ENCODE results near the gene WHAMM. TPM values are rescaled to one million over a fixed set of nuclear protein-coding genes. Genes with fewer than 3 reads are reported as not detected.

The WHAMM gene
- total and polyA plus RNA-seq, 4 donors = 4.2 to 10.4 (median 6.6) TPM

DNA sequence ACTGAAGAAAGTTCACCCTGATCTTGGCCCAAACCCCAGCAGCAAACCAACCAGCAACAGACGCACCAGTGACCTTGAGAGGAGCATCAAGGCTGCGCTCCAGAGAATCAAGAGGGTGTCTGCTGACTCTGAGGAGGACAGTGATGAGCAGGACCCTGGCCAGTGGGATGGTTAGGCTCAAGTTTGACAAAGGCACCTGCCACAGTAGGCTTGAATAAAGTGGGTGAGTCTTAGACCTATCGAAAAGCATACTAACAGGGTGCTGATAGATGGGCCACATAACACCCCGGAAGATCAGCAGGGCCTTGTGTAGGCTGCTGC, 23.9 kb downstream of the WHAMM start:
- Histone ChIP-seq H3K27ac (ENCODE audit: low read depth in 1 of 2, low read length in 1 of 2) (no peak overlapping the region), H3K9ac (ENCODE audit: insufficient read depth in 1 of 2, low read length in 2 of 2) (no peak overlapping the region), H3K4me1 (ENCODE audit: control insufficient read depth in 5 of 5, insufficient read depth in 5 of 5, low read length in 5 of 5) (peaks cover 0 to 15% (median 6%) of the 10 kb centered on the region in 5 donors), H3K9me3 (ENCODE audit: control insufficient read depth in 4 of 4, insufficient read depth in 3 of 4, low read length in 3 of 4) (peaks cover 0 to 3% (median 0%) of the 10 kb centered on the region in 4 donors), H3K36me3 (ENCODE audit: control insufficient read depth in 4 of 4, insufficient read depth in 4 of 4, low read length in 4 of 4) (peaks cover 39 to 54% (median 45%) of the 10 kb centered on the region in 4 donors), H3K4me3 (no peak overlapping the region), H3K27me3 (ENCODE audit: control insufficient read depth in 3 of 3, insufficient read depth in 3 of 3, low read length in 2 of 3) (no peaks in the 10 kb centered on the region)
- ATAC-seq (ENCODE audit: insufficient read depth, low FRiP score) (no peak), DNase-seq (no peak)
- TF ChIP-seq, protein P1, sequence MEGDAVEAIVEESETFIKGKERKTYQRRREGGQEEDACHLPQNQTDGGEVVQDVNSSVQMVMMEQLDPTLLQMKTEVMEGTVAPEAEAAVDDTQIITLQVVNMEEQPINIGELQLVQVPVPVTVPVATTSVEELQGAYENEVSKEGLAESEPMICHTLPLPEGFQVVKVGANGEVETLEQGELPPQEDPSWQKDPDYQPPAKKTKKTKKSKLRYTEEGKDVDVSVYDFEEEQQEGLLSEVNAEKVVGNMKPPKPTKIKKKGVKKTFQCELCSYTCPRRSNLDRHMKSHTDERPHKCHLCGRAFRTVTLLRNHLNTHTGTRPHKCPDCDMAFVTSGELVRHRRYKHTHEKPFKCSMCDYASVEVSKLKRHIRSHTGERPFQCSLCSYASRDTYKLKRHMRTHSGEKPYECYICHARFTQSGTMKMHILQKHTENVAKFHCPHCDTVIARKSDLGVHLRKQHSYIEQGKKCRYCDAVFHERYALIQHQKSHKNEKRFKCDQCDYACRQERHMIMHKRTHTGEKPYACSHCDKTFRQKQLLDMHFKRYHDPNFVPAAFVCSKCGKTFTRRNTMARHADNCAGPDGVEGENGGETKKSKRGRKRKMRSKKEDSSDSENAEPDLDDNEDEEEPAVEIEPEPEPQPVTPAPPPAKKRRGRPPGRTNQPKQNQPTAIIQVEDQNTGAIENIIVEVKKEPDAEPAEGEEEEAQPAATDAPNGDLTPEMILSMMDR (IDR thresholded peaks at IDR 0.05; ENCODE audit: control extremely low read depth, extremely low read depth) = no peak
- 88 to 91% methylated on average over 4 of the region's 4 CpGs for WGBS, 2 donors

DNA sequence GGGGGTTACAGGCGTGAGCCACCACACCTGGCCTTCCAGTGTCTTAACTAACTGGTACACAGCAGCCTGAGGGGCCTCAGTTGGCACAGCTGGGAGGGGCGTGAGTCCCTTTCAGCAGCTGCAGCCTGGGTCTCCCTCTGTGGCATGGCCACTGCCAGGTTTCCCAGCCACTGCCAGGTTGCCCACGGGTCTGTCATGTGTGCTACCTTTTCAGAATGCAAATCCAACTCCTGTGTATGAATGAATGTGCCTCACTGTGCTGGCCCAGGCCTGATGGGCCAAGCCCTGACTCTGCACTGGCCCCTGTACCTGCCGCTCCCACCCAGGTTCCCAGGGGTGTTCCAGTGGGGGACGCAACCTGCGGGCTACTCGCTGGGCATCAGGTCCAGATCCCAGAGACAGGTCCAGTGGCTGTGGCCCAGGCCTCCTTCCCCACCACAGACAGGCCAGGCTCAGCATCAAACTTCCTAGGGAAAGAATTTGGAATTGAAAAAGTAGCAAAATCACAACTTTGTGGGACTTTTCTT, 26.0 kb downstream of the WHAMM start:
- Histone ChIP-seq H3K9me3 (ENCODE audit: control insufficient read depth in 4 of 4, insufficient read depth in 3 of 4, low read length in 3 of 4) (peaks cover 0 to 3% (median 0%) of the 10 kb centered on the region in 4 donors), H3K27me3 (ENCODE audit: control insufficient read depth in 3 of 3, insufficient read depth in 3 of 3, low read length in 2 of 3) (no peaks in the 10 kb centered on the region), H3K36me3 (ENCODE audit: control insufficient read depth in 4 of 4, insufficient read depth in 4 of 4, low read length in 4 of 4) (peaks cover 26 to 44% (median 37%) of the 10 kb centered on the region in 4 donors), H3K27ac (ENCODE audit: low read depth in 1 of 2, low read length in 1 of 2) (no peak overlapping the region), H3K4me1 (ENCODE audit: control insufficient read depth in 5 of 5, insufficient read depth in 5 of 5, low read length in 5 of 5) (peaks cover 0 to 15% (median 6%) of the 10 kb centered on the region in 5 donors), H3K9ac (ENCODE audit: insufficient read depth in 1 of 2, low read length in 2 of 2) (no peak overlapping the region), H3K4me3 (no peak overlapping the region)
- no peak for DNase-seq
- 97 to 99% methylated on average over 7 of the region's 7 CpGs for WGBS, 2 donors
- TF ChIP-seq, protein P1 (IDR thresholded peaks at IDR 0.05; ENCODE audit: control extremely low read depth, extremely low read depth) = no peak
- no peak for ATAC-seq (ENCODE audit: insufficient read depth, low FRiP score)

DNA sequence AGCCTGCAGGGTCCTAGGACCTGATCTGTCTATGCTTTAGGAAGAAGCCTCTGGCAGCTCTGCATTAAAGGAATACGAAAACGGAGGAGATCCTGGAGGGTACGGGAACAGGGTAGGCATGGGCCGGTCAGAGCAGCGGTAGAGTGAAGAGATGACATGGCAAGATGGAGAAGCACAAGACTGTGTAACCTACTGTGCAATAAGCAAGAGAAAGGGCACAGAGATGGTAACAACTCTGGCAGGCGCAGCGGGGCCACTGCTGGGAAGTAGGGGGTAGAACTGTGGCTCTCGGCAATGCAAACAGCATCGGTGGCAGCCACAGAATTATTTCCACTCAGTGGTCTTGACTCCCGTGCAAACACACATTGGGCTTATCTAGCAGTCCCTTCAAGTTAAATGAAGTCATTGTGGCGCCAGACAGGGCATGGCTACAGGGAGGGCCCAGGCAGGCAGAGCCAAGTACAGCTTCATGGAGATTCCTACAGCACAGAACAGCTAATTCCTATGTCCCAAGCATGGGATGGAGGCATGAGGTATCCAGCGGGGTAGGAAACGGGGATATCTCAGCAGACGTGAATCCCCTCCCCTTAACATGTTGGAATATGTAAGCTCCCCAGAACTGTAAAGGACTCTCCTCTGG, 28.8 kb downstream of the WHAMM start:
- DNase-seq = no peak
- no peak overlapping the region for H3K9ac ChIP-seq (ENCODE audit: insufficient read depth in 1 of 2, low read length in 2 of 2)
- TF ChIP-seq, protein P1 (IDR thresholded peaks at IDR 0.05; ENCODE audit: control extremely low read depth, extremely low read depth) = no peak
- H3K4me3 ChIP-seq = no peak overlapping the region
- peaks cover 13 to 39% (median 27%) of the 10 kb centered on the region in 4 donors for H3K36me3 ChIP-seq (ENCODE audit: control insufficient read depth in 4 of 4, insufficient read depth in 4 of 4, low read length in 4 of 4)
- ATAC-seq (ENCODE audit: insufficient read depth, low FRiP score) = no peak
- H3K27me3 ChIP-seq (ENCODE audit: control insufficient read depth in 3 of 3, insufficient read depth in 3 of 3, low read length in 2 of 3) = no peaks in the 10 kb centered on the region
- peaks cover 0 to 3% (median 0%) of the 10 kb centered on the region in 5 donors for H3K4me1 ChIP-seq (ENCODE audit: control insufficient read depth in 5 of 5, insufficient read depth in 5 of 5, low read length in 5 of 5)
- 95 to 98% methylated on average over 14 of the region's 14 CpGs for WGBS, 2 donors
- no peak overlapping the region for H3K27ac ChIP-seq (ENCODE audit: low read depth in 1 of 2, low read length in 1 of 2)
- peaks cover 0 to 3% (median 0%) of the 10 kb centered on the region in 4 donors for H3K9me3 ChIP-seq (ENCODE audit: control insufficient read depth in 4 of 4, insufficient read depth in 3 of 4, low read length in 3 of 4)
